NCI-H146 treated with DMSO at 0.1 percent for 48 hours (cell line): ENCODE results near the gene CHCHD3.
"Not testable (repeated sequence)": the region's sequence is repeated elsewhere in the genome, so short reads cannot be mapped to it uniquely, and the experiment has no call there.

Experiments used
- DNase-seq: peaks from one replicate; lab custom pipeline; 2025; ENCODE audit not compliant: unreplicated experiment; lab: John Stamatoyannopoulos, UW

CHCHD3 gene

DNA sequence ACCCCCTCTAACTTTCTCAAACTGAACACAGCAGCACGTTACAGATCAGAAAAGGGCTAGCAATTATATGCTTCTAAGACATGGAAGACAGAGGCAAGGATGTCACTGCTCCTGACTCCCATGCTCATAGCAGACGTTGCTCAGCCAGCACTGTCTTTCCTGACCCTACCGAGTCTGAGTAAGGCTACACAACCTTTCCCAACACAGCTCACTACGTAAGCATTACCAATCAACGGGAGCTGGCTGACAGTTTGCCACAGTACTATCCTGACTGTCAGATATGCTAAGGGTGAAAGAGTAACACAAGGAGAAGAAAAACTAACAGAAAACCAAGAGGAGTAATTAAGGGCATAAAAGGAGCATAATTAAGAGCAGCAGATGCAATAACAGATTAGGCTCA, 171.2 kb downstream of the CHCHD3 start:
- DNase-seq = no peak

DNA sequence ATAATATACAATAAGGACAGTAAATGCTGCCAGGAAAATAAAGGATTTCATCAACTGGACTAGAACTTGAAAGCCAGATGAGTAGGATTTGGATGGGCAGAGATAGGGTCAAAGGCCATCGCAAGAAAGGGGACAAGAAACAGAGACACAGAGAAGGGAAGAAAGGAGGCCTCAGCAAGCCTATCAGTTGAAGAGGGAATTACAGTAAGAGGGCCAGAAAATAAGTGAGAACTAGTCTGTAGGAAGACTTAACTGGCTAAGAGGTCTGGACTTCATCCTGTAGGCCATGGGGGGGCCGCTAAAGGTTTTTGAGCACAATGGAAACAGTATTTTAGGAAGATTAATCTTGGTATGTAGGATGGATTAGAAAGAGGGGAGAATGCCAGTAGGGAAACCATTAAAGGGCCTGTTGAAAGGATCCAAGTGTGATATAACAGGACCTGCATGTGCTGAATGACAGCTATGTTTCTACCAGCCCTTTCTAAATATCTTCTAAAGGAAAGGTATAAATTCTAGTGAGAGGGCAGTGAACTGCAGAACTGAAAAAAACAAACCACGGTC, 174.4 kb downstream of the CHCHD3 start:
- DNase-seq = no peak

DNA sequence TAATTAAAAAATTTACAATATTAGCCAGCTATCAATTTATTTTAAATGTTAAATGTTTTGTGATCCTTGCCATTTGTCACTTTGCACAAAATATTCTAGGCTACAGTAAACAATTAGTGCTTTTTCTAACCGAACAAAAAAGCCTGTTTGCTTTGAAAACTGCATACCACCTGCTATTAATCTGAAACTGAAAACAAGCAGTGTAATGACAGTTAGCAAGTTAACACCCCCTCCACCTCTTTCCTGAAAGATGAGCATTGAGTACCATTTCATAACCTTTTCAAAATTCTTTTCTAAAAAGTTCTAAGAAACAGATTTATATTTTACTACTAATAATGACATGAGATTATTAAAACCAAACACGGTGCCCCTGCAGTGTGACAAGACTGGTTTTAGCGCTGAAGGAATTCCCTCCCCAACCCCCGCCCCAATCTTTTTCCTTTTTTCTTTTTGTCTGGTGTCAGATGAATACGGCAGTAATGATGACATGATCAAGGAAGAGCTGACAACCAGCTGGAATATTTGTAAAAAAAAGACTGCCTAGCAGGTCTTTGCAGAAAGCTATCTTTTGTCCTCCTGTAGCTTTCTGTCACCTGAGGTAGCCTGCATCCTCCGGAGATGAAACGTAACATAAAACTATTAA, 175.6 kb downstream of the CHCHD3 start:
- DNase-seq = peak; percentile 66

- not testable (repeated sequence) for DNase-seq
These were observed 176.8 kb downstream of the CHCHD3 start for GRCh38 chr7:132905136-132905535.

GRCh38 chr7:132904209-132904608, 177.7 kb downstream of the CHCHD3 start:
- DNase-seq = no peak

DNA sequence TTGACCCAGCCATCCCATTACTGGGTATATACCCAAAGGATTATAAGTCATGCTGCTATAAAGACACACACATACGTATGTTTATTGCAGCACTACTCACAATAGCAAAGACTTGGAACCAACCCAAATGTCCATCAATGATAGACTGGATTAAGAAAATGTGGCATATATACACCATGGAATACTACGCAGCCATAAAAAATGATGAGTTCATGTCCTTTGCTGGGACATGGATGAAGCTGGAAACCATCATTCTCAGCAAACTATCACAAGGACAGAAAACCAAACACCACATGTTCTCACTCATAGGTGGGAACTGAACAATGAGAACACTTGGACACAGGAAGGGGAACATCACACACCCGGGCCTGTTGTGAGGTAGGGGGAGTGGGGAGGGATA, 179.6 kb downstream of the CHCHD3 start:
- not testable (repeated sequence) for DNase-seq

DNA sequence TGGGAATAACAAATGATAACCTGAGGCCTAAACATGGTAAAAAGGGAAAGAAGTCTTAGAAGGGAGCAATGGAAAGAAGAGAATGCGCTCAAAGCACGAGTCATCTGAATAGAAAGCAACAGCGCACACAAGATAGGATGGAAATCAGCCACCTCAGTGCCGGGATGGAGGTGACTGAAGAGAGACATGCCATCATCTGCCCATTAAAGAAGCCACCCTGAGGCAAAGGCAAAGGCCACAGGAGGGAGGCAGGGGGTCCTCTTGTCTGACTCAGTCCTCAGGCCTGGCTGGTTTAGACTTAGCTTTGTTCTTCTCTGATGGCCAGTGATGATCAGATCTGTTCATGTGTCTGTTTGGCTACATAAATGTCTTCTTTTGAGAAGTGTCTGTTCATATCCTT, 180.6 kb downstream of the CHCHD3 start:
- no peak for DNase-seq

- DNase-seq = no peak
These were observed 182.1 kb downstream of the CHCHD3 start for GRCh38 chr7:132899833-132900232.

DNA sequence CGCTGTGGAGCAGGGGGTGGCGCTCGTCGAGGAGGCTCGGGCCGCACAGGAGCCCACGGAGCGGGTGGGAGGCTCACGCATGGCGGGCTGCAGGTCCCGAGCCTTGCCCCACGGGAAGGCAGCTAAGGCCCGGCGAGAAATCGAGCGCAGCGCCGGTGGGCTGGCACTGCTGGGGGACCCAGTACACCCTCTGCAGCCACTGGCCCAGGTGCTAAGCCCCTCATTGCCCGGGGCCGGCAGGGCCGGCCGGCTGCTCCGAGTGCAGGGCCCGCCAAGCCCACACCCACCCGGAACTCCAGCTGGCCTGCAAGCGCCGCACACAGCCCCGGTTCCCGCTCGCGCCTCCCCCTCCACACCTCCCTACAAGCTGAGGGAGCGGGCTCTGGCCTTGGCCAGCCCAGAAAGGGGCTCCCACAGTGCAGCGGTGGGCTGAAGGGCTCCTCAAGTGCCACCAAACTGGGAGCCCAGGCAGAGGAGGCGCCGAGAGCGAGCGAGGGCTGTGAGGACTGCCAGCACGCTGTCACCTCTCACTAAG, 183.2 kb downstream of the CHCHD3 start:
- not testable (repeated sequence) for DNase-seq

- DNase-seq = no peak
These were observed 184.7 kb downstream of the CHCHD3 start for GRCh38 chr7:132897093-132897687.

DNA sequence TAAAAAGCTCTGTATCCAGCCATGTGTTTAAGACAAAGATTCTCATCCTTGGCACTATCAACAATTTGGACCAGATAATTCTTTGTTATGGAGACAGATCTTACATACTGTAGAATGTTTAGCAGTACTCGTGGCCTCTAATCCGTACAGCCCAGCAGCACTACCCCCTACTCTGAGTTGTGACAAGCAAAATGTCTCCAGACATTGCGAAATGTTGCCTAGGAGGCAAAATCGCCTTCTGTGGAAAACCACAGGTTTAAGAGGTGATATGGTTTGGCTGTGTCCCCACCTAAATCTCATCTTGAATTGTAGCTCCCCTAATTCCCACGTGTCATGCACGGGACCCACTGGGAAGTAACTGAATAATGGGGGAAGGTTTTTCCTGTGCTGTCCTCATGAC, 186.7 kb downstream of the CHCHD3 start:
- no peak for DNase-seq

DNA sequence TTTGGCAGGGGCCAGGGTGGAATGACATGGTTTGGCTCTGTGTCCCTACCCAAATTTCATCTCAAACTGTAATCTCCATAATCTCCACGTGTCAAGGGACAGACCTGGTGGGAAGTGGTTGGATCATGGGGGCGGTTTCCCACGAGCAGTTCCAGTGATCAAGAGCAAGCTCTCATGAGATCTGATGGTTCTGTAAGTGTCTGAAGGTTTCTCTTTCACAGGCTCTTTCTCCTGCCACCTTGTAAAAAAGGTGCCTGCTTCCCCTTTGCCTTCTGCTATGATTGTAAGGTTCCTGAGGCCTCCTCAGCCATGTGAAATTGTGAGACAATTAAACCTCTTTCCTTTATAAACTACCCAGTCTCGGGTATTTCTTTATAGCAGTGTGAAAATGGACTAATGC, 188.3 kb downstream of the CHCHD3 start:
- no peak for DNase-seq

DNA sequence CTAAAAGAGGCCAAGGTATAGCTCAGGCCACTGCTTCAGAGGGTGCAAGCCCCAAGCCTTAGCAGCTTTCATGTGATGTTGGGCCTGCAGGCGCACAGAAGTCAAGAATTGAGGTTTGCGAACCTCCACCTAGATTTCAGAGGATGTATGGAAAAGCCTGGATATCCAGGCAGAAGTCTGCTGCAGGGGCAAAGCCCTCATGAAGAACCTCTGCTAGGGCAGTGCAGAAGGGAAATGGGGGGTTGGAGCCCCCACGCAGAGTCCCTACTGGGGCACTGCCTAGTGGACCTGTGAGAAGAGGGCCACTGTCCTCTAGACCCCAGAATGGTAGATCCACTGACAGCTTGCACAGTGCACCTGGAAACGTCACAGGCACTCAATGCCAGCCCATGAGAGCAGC, 189.1 kb downstream of the CHCHD3 start:
- DNase-seq = not testable (repeated sequence)

DNA sequence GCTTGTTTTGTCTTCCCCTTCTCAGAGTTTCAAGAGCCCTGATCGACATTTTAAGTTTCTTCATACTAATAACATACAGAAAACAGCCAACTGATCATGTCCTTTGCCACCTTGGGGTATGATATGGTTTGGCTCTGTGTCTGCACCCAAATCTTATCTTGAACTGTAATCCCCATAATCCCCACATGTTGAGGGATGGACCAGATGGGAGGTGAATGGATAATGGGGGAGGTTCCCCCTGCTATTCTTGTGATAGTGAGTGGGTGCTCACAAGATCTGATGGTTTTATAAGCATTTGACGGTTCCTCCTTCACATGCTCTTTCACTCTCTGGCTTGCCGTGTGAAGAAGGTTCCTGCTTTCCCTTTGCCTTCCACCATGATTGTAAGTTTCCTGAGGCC, 190.3 kb downstream of the CHCHD3 start:
- no peak for DNase-seq

- DNase-seq = no peak
These were observed 199.0 kb downstream of the CHCHD3 start for GRCh38 chr7:132882714-132883428.

DNA sequence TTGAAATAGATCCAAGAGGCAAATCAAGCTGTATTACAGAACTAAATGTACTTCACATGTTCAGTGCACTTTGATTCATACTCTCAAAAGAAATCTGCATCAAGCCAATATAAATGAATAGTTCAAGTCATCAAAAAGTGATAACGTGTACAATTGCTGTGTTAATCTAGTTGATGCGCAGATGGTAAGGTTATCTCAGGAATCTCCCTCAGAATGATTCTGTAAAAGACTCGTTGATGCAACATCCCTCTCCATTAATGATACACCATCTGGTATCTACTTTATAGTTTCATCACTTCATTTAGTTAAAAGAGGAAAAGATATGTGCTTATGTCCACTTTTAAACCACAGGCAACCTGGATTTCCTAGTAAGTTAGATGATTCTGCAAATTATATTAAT, 200.6 kb downstream of the CHCHD3 start:
- no peak for DNase-seq

DNA sequence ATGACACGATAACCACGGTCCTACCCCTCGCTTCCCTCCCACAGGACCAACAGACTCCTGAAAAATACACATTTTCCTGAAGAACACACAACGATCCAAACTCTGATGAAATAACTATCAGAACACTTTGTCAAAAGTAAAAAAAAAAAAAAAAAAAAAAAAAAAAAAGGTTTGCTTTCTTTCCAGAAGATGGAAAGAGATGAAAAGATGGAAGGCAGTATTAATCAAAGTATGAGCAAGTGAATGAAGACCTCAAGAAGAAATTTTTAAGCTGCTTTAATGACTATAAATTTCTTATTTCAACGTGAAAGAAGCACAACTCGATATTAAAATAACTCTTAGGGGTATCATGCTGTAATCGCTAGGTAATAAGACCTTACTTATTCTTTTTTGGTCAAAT, 202.3 kb downstream of the CHCHD3 start:
- DNase-seq = no peak

DNA sequence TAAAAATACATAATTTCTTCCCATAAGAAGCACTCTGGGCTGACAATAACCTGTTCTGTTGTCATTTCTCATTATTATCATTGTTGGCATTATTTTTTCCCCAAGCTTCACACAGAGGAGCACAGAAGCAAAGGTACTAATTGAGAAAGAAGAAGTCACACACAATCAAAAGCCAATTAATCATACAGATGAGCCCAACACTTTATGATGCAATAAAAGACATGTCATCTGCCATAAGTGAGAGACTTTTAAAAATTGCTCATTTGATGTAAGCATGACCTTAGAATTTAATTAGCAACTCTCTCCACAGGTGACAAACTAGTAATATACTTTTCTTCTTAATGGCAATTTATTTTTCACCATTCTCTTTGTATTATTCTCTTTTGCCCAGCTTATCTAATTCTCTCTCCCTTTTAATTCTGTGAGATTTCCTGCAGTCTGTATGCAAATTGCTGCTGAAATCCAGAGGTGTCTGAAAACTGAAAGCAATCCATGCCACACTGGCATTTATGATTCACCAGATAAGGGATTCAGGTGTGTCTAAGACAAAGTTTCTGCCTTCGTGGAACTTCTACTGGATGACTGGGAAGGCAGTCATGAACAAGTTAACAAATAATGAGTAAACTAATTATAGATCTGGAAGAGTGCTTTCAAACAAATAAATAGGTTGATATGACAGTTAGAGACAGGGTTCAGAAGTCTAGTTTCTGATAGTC, 203.5 kb downstream of the CHCHD3 start:
- no peak for DNase-seq

GRCh38 chr7:132877573-132877972, 204.3 kb downstream of the CHCHD3 start:
- peak; percentile 8 for DNase-seq

GRCh38 chr7:132876576-132876975, 205.3 kb downstream of the CHCHD3 start:
- DNase-seq = peak; percentile 42

DNA sequence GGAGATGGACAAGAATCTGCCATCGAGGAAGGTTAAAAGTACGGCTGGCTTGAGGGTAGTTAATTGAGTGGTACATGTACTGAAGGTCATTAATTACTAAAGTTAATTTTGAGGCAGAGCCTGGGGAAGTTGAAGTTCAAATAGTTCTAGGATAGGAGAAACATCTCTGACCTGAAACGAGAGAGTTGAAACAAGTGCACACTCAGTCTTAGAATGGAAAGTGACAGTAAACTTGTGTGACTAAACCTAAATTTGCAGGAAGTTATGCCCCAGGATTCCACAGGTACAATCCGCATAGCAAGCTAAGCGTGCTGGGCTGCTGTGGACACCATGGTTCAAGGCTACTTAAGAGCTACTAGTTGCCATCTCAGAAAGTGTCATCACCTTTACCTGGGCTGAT, 209.9 kb downstream of the CHCHD3 start:
- DNase-seq = no peak
